Mesothelial cell of epicardium (in vitro differentiated cells): ENCODE results near the gene NUP62. TPM values are rescaled to one million over a fixed set of nuclear protein-coding genes. Genes with fewer than 3 reads are reported as not detected.

Experiments used
- DNase-seq, 2 experiments: peaks; one replicate each; pipeline ENCODE4 v3.0.0; 2021; ENCODE audit warnings: low spot score in 2 of 2; ENCODE audit not compliant: unreplicated experiment in 2 of 2
- H3K27ac Mint-ChIP-seq: 2 replicates; pipeline ENCODE4 v1.8.0; 2021; ENCODE audit warnings: mixed read lengths
- H3K27me3 Mint-ChIP-seq: 2 replicates; pipeline ENCODE4 v1.8.0; 2021; ENCODE audit warnings: low read depth, mixed read lengths
- H3K36me3 Mint-ChIP-seq: 2 replicates; pipeline ENCODE4 v1.8.0; 2021; ENCODE audit warnings: mixed read lengths
- H3K4me1 Mint-ChIP-seq: 2 replicates; pipeline ENCODE4 v1.8.0; 2021; ENCODE audit warnings: mixed read lengths
- H3K4me3 Mint-ChIP-seq: 2 replicates; pipeline ENCODE4 v1.8.0; 2021; ENCODE audit warnings: mild to moderate bottlenecking, moderate library complexity, mixed read lengths
- H3K9me3 Mint-ChIP-seq: 2 replicates; pipeline ENCODE4 v1.8.0; 2021; ENCODE audit warnings: mixed read lengths
- CTCF ChIP-seq: fragments of 200-600 bp; sonication (generic); IDR thresholded peaks from one replicate; pipeline ENCODE4 v1.5.0; 2021; ENCODE audit warnings: antibody characterized with exemption; ENCODE audit not compliant: unreplicated experiment
- total RNA-seq: library from RNA; stranded (reverse); gene quantifications from 3 replicates; pipeline ENCODE4 v1.2.1, GENCODE V29; 2021

NUP62 gene
- total RNA-seq, 1 donor from 2014 or later, result 67.6 TPM

- Mint-ChIP-seq H3K4me3 (no peak overlapping the region), H3K36me3 (no peaks in the 10 kb centered on the region)
- no peak for TF ChIP-seq CTCF
Observed at GRCh38 chr19:49894011-49894664, 35.2 kb downstream of the NUP62 start.

GRCh38 chr19:49892716-49893115, 36.6 kb downstream of the NUP62 start:
- Mint-ChIP-seq H3K4me3 (no peak overlapping the region), H3K27ac (no peak overlapping the region), H3K27me3 (peaks cover 39% of the 10 kb centered on the region), H3K4me1 (peaks cover 19% of the 10 kb centered on the region), H3K9me3 (no peaks in the 10 kb centered on the region), H3K36me3 (peaks cover 3% of the 10 kb centered on the region)
- no peak for TF ChIP-seq CTCF
- DNase-seq, result no peak

More at GRCh38 chr19:49894011-49894664, 35.2 kb downstream of the NUP62 start:
- H3K27me3 Mint-ChIP-seq, result peaks cover 39% of the 10 kb centered on the region
- no peaks in the 10 kb centered on the region for H3K9me3 Mint-ChIP-seq
- H3K4me1 Mint-ChIP-seq, result peaks cover 21% of the 10 kb centered on the region
- DNase-seq, result no peak
- H3K27ac Mint-ChIP-seq, result no peak overlapping the region

DNA sequence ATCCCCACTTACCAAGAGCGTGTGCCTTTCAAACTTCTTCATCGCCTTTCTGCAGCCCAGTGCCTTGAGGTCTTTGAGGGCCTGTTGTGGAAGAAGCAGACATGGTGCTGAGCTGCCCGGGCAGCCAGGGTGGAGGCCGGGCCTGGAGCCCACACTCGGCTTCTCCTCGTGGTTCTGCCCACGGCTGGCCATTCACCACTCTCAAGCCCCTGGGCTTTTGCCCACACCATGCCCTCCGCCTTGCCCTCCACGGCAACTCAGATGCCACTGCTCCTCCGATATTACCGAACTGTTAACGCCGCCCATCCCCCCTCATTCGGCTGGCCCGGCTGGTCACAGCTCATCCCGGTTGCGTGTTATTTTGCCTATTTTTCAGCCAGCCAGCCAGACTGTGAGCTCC, 37.9 kb downstream of the NUP62 start:
- Mint-ChIP-seq H3K4me1 (peaks cover 7% of the 10 kb centered on the region), H3K27me3 (peaks cover 37% of the 10 kb centered on the region), H3K4me3 (no peak overlapping the region), H3K9me3 (no peaks in the 10 kb centered on the region), H3K27ac (no peak overlapping the region), H3K36me3 (peaks cover 4% of the 10 kb centered on the region)
- no peak for TF ChIP-seq CTCF
- DNase-seq, result no peak

- TF ChIP-seq CTCF, result no peak
- Mint-ChIP-seq H3K27me3 (peaks cover 34% of the 10 kb centered on the region), H3K4me3 (peak overlapping the region; percentile 59), H3K4me1 (peaks cover 6% of the 10 kb centered on the region), H3K36me3 (peaks cover 8% of the 10 kb centered on the region), H3K27ac (no peak overlapping the region), H3K9me3 (no peaks in the 10 kb centered on the region)
- DNase-seq, result no peak
Observed at GRCh38 chr19:49890349-49891311, 38.7 kb downstream of the NUP62 start.

DNA sequence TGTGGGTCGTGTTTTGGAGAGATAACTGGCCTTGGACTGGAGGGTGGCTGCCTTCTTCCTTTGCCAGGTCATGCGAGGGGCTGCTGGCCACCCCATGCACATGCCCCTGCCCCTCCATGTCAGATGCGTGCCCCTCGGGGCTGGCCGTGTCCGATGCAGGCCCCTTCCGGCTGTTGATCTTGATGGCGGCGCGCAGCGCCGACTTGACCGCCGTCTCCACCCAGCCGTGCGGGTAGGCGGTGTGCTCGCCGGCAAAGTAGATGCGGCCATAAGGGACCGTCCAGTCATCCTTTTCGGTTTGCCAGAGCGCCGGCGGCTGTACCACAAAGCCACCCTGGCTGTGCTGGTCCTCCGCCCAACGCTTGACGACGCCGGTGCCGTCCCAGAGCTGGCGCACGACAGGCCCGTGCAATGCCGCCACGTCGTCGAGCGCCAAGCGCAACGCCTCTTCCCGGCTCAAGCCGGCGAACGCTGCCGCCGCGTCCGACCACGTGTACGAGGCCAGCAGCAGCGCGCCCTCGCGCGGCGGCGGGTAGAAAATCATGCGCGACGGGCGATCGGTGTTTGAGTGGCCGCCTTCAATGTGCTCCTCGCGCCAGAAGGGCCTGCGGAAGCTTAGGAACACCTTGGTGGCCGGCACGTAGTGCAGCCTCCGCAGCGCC, 39.5 kb downstream of the NUP62 start:
- Mint-ChIP-seq H3K4me3 (peak overlapping the region; percentile 59), H3K27me3 (peaks cover 34% of the 10 kb centered on the region), H3K36me3 (peaks cover 12% of the 10 kb centered on the region), H3K4me1 (peaks cover 6% of the 10 kb centered on the region), H3K9me3 (no peaks in the 10 kb centered on the region), H3K27ac (no peak overlapping the region)
- DNase-seq, result peak in 1 of 2 experiments; percentile 66
- peak; percentile 74 for TF ChIP-seq CTCF
